Amniotic stem cell (primary cell): ENCODE measurements around the gene INPP5F.

Experiments
- DNase-seq: peaks from one replicate; lab custom pipeline; 2025; lab: John Stamatoyannopoulos, UW

Gene INPP5F

DNA sequence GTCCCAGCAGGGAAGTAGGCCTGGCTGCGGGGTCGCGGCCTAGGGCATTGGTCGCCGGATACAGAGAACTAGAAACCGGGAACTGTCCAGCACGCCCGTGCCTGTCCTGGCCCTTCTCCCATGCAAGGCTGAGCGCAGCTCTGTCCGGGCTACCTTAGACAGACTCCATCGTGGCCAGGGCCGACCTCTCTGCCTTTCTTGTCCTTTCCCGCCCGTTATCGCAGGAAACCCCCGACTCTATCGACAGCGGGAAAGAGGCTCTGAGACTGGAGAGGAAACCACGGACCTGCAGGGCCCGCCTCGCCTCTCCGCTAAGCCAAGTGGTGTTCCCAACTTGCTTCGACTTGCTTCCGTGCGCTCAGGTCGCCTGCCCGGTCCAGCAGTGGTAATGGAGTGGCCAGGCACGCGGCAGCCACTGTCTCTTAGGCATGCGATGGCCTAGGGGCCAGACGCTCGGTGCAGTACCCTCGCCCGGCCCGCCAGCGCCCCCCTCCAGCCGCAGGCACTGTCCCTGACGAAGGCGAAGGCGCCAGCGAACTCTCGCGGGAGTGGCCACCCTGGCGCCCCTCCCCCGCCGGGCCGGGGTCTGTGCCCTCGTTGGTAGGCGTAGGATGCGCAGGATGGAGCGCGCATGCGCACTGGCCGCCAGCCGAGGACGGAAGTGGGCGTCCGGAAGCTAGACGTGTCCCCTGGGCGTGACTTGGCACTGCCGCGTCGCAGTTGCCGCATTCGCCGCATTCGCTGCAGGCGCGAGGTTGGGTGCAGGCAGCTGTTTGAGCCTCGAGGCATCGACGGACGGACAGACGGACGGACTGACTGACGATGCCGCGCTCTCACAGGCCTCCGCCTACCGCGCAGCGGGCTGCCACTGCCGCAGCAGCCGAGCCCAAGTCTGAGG, 92.4 kb downstream of the INPP5F start:
- DNase-seq: no peak

DNA sequence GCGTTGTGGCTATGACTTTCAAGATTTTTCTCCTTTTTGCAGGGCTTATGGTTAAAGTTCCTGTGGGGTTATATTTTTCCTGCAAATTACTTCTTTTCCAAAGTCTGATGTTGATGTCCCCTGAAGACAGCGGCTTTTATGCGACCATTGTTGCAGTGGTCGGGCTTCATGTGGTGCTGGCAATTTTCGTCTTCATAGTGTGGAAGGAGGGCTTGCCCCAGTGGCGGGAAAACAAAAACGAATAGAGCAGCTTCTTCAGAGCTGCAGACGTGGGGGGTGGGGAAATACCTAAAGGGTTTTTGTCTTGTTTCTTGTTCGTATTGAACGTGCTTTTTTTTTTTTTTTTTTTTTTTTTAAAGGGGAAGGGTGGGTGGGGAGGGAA, 93.0 kb downstream of the INPP5F start:
- no peak for DNase-seq

GRCh38 chr10:119821182-119821581, 95.3 kb downstream of the INPP5F start:
- no peak for DNase-seq

DNA sequence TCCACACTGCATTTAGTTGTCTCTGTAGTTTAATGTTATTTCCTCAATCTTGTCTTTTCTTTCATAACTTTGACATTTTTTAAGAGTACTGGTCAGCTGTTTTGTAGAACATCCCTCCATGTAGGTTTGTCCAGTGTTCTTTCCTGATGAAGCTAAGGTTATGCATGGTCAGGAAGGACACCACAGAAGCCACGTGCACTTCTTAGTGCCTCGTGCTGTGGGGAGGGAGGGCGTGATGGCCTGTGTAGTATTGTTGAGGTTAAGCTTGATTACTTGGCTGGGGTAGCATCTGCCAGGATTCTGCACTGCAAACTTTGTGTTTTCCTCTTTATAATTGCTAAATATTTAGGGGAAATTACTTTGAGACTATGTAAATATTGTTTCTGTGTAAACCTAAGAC, 98.4 kb downstream of the INPP5F start:
- no peak for DNase-seq

GRCh38 chr10:119826771-119827170, 100.9 kb downstream of the INPP5F start:
- no peak for DNase-seq

- DNase-seq: no peak
Measured at GRCh38 chr10:119827430-119827829, 101.6 kb downstream of the INPP5F start.

DNA sequence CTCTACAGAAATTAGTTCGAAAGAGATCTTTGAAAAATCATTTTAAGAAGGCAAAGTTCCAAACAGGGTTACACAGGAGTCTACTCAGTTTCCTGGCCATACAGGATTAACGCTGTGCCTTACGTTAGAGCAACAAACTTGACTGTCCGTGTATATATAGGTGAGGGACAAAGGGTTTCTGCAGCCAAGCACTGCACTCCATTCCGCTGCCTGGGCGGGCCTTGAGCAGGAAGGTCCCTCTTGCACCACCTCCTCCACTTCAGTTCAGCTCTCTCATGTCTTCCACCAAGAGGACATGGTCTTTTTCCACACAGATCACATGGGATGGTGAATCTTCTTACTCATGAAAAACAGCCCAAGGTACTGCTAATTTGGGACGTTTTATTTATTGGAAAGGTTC, 103.6 kb downstream of the INPP5F start:
- DNase-seq: no peak

DNA sequence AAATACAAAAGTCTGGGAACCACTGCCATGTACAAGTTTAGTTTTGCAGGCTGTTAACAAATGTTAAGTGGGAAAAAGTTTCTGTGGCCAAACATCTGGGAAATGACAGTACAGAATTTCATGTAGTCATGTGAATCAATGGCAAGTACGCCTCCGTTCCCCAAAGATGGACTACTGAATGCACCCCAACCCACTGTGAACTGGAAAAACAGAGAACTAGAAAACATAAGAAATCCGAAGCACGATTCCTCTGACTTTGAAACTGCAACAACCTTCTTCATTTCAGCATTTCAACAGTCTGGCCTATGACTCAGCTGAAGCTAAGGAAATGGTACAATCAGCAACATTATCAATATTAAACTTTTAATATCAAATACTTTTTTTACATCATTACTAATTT, 105.0 kb downstream of the INPP5F start:
- DNase-seq: no peak

DNA sequence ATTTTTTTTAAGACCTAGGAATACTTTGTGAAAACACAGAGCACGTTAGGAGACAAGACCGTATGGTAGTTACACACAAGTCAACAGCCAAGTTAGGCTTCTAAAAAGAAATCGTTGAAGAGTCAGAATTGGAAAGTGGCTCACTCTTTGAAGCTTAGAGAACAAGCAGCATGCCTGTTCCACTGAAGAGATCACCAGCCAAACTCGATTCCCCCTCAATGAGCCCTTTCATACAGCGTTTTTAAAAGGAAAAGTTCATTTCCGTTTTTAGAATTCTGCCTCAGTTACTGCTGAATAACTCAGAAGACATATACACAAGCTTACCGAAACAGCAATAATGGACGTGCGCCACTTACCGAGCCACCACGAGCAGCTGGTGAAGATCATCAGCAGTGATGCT, 105.8 kb downstream of the INPP5F start:
- DNase-seq: no peak

DNA sequence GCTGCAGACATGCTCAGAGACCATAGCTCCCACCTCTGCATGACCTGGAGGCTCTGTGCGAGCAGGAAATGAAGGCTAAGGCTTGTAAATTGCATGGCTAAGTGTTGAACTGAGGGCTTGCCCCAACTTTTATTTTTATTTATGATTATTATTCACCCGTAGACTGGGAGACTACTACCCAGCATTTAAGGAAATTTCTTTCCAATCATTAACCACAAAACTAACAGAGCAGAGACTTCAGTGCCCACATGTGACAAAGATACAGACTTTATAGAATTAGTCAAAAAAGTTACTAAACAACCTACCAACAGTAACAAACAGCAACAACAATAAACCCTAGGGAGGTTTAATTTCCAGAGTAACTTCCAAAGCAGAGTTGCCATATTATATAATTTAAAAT, 107.1 kb downstream of the INPP5F start:
- no peak for DNase-seq

- no peak for DNase-seq
Measured at GRCh38 chr10:119834188-119834587, 108.3 kb downstream of the INPP5F start.

- DNase-seq: no peak
Measured at GRCh38 chr10:119845656-119846055, 119.8 kb downstream of the INPP5F start.

DNA sequence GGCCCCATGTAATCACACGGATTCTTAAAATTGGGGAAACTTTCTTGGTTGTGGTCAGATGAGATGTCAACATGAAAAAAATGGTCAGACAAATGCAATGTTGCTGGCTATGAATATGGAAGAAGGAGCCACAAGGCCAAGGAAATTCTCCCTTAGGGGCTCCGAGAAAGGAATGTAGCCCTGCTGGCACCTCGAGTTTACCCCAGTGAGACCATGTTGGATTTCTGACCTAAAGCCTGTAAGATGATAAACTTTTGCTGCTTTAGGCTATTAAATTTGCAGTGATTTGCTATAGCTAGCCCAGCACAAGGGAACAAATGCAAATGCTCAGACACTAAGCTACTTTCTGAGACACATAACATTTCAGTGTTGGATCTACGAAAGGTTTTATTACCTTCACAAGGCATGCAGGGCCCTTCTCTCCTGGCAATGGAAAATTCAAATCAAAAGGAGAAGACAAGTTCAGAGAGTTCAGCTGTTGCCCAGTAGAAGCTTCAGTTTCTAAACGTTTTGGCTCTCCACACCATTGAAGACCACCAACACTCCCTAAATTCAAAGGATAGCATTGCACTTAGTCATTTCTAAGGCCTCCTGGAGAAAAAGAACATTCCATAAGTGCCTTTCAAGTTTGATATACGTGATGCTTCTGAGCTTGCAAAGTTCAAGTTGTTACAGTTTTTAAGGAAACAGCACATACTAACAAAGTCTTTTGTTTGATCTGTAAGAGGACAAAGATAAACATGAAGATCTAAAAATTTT, 123.4 kb downstream of the INPP5F start:
- DNase-seq: no peak

GRCh38 chr10:119849944-119850343, 124.1 kb downstream of the INPP5F start:
- no peak for DNase-seq

DNA sequence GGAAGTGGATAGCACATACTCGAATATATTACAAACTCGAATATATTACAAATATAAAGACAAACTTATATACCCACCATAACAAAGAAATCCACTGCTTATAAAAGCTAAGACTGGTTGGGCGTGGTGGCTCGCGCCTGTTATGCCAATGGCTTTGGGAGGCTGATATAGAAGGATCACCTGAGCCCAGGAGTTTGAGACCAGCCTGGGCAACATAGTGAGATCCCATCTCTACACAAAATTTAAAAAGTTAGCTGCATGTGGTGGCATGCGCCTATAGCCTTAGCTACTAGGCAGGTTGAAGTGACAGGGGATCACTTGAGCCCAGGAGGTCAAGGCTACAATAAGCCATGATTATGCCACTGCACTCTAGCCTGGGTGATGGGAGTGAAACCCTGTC, 126.4 kb downstream of the INPP5F start:
- no peak for DNase-seq

- no peak for DNase-seq
Measured at GRCh38 chr10:119852822-119853221, 127.0 kb downstream of the INPP5F start.

- no peak for DNase-seq
Measured at GRCh38 chr10:119853574-119853973, 127.7 kb downstream of the INPP5F start.

DNA sequence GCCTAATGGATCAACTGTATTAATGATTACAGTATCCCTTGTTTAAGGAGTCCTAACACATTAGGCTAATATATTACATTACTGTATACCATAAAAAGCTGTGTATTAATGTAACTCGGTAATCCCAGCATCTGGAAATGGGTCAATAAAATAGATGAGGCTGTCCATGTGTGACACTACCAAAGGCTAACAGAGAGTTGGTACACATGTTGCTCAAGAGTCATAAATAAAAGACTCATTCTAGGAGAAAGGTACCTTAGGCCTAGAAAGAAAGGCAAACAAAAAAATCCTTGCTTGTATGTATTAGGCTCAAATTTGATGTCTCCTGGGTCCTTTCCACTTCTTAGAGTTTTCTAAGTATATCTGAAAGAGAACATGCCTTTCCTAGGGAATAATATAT, 132.2 kb downstream of the INPP5F start:
- no peak for DNase-seq

DNA sequence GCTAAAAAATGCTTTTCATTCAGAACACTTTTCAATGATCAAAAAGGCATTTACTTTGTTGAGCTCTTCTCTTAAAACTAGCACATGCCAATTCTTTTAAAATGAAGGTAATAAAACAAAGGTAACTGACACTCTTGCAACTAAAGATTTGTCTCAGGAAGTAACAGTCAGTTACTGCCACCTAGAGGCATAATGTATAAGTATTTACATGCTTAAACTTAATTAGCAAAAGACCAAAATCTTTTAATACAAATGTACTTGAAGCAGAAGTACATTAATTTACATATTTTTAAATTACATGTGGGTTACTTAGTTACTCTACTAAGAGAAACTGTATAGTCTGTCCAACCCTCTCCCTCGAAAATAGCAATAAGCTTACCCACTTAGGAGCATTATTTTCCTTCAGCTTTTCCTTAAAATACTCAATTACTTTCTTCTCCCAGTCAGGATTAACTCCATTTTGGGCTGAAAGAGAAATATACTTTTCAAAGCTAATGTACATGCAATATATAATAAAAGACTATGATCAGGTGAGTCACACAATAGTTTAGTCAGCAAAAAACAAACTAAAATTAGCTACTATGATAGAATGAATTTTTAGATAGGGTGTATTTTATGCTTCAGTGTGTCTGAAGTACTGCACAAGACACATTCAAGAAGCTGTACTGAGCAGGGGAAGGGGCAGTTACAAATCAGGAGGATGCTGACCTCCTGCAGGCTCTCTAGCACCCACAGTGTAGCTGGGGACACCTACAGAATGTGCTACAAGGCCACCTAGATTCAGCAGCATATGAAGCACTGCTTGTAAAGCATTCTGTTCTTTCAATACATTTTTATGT, 133.8 kb downstream of the INPP5F start:
- DNase-seq: peak; percentile 24

GRCh38 chr10:119860866-119861607, 135.2 kb downstream of the INPP5F start:
- DNase-seq: no peak

GRCh38 chr10:119862524-119862923, 136.7 kb downstream of the INPP5F start:
- DNase-seq: no peak
